Astrocyte (in vitro differentiated cells and primary cell): ENCODE measurements around the gene GPATCH8. TPM values are rescaled to one million over a fixed set of nuclear protein-coding genes. Genes with fewer than 3 reads are reported as not detected.

Experiments used
- DNase-seq: peaks from one replicate; pipeline ENCODE4 v3.0.0-alpha.2; 2010; ENCODE audit warnings: low read depth
- FAIRE-seq: peaks from 2 replicates; lab custom pipeline; 2011; peaks lifted over from hg19 to GRCh38; lab: Jason Lieb, UNC
- H2AFZ ChIP-seq: 2 replicates; pipeline ENCODE4 v1.6.0; 2012; ENCODE audit warnings: low read depth, low read length, inconsistent platforms
- H3K27ac ChIP-seq: 2 replicates; pipeline ENCODE4 v1.5.1; 2011; ENCODE audit warnings: low read depth, low read length, inconsistent platforms
- H3K27me3 ChIP-seq: 2 replicates; pipeline ENCODE4 v1.6.0; 2011; ENCODE audit warnings: low read length, inconsistent platforms; ENCODE audit not compliant: insufficient read depth
- H3K36me3 ChIP-seq: 2 replicates; pipeline ENCODE4 v1.5.1; 2011; ENCODE audit warnings: low read length, inconsistent platforms; ENCODE audit not compliant: insufficient read depth
- H3K4me1 ChIP-seq: 2 replicates; pipeline ENCODE4 v1.5.1; 2011; ENCODE audit warnings: low read length, inconsistent platforms; ENCODE audit not compliant: insufficient read depth
- H3K4me2 ChIP-seq: 2 replicates; pipeline ENCODE4 v1.6.0; 2012; ENCODE audit warnings: low read length, inconsistent platforms
- H3K4me3 ChIP-seq: 2 replicates; pipeline ENCODE4 v1.5.1; 2011; ENCODE audit warnings: low read depth, mild to moderate bottlenecking, low read length, inconsistent platforms; ENCODE audit not compliant: insufficient read depth
- H3K79me2 ChIP-seq: 2 replicates; pipeline ENCODE4 v1.6.0; 2012; ENCODE audit warnings: mild to moderate bottlenecking, low read length, inconsistent platforms; ENCODE audit not compliant: insufficient read depth
- H3K9ac ChIP-seq: 2 replicates; pipeline ENCODE4 v1.6.0; 2012; ENCODE audit warnings: mild to moderate bottlenecking, low read length, inconsistent platforms
- H3K9me3 ChIP-seq: 2 replicates; pipeline ENCODE4 v1.5.1; 2012; ENCODE audit warnings: low read depth, mild to moderate bottlenecking, low read length, inconsistent platforms; ENCODE audit not compliant: insufficient read depth
- H4K20me1 ChIP-seq: 2 replicates; pipeline ENCODE4 v1.6.0; 2012; ENCODE audit warnings: low read length, inconsistent platforms; ENCODE audit not compliant: insufficient read depth
- H3K27ac Mint-ChIP-seq: one replicate; pipeline ENCODE4 v1.8.0; 2021; ENCODE audit warnings: mild to moderate bottlenecking, mixed read lengths; ENCODE audit not compliant: unreplicated experiment
- H3K27me3 Mint-ChIP-seq: one replicate; pipeline ENCODE4 v1.8.0; 2021; ENCODE audit warnings: low read depth, mixed read lengths; ENCODE audit not compliant: unreplicated experiment
- H3K36me3 Mint-ChIP-seq: one replicate; pipeline ENCODE4 v1.8.0; 2021; ENCODE audit warnings: low read depth, mixed read lengths; ENCODE audit not compliant: unreplicated experiment
- H3K4me1 Mint-ChIP-seq: one replicate; pipeline ENCODE4 v1.8.0; 2021; ENCODE audit warnings: low read depth, mixed read lengths; ENCODE audit not compliant: unreplicated experiment
- H3K4me3 Mint-ChIP-seq: one replicate; pipeline ENCODE4 v1.8.0; 2021; ENCODE audit warnings: mild to moderate bottlenecking, moderate library complexity, mixed read lengths; ENCODE audit not compliant: unreplicated experiment
- H3K9me3 Mint-ChIP-seq: one replicate; pipeline ENCODE4 v1.8.0; 2021; ENCODE audit warnings: mild to moderate bottlenecking, mixed read lengths; ENCODE audit not compliant: unreplicated experiment
- EZH2 ChIP-seq: IDR thresholded peaks from 2 replicates; pipeline ENCODE4 v1.6.1; 2012; ENCODE audit warnings: mild to moderate bottlenecking, low read length, inconsistent platforms; ENCODE audit not compliant: insufficient read depth
- total RNA-seq: library from RNA; stranded (reverse); gene quantifications from 2 replicates; pipeline ENCODE4 v1.2.1, GENCODE V29; 2021
- TF ChIP-seq, protein P1 (sequence below): IDR thresholded peaks from 2 replicates; pipeline ENCODE4 v1.5.1; 2011; ENCODE audit warnings: low read depth, mild to moderate bottlenecking, inconsistent platforms, low read length, moderate library complexity; ENCODE audit not compliant: insufficient read depth

GPATCH8 gene
- total RNA-seq, 1 donor from 2014 or later: 43.3 TPM

DNA sequence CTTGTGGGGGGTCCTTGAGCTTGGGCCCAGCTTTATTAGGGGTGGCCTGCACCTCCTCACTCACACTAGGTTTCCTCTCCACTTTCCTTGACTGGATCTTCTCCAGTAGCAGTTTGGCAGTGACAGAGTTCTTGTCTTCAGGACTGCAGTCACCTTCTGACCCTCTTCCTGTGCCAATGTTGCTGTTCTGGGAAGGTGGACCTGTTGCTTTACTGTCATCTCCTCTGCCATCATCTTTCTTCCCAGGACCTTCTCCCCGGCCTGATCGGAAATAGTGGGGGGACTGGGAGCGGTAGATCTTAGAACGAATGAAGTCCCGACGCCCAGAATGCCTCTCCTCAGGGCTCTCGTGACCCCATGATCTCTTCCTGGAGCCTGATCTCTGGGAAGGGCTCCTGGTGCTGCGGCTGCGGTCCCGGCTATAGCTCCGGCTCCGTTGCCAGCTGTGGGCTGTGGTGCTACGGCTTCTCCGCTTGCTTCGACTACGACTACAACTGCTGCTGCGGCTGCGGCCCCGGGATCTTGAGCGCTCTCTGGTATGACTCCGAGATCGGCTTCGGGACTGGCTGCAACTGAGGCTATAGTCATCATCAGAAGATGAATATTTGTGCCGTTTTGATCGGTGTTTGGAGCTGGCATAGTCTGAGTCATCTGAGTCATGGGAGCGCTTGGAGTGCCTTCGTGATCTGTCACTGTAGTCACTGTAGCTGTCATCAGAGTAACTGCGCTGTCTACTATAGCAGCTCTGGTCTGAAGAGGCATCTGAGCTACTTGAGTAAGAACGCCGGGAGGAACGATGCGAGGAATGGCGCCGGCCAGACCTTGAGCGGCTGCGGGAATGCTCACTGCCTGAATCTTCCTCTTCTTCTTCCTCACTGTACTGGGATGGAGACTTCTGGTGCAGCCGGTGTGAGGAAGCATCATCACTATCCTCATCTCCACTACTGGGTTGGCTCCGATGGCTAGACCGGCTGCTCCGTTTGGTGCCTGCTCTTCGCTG is 104.2 kb downstream of the GPATCH8 start:
- FAIRE-seq: no peak
- no peaks in the 10 kb centered on the region for H3K27me3 Mint-ChIP-seq
- peaks cover 16% of the 10 kb centered on the region for H4K20me1 ChIP-seq
- H3K9ac ChIP-seq: no peak overlapping the region
- no peaks in the 10 kb centered on the region for H3K27me3 ChIP-seq
- no peak overlapping the region for H3K27ac Mint-ChIP-seq
- TF ChIP-seq, protein P1, sequence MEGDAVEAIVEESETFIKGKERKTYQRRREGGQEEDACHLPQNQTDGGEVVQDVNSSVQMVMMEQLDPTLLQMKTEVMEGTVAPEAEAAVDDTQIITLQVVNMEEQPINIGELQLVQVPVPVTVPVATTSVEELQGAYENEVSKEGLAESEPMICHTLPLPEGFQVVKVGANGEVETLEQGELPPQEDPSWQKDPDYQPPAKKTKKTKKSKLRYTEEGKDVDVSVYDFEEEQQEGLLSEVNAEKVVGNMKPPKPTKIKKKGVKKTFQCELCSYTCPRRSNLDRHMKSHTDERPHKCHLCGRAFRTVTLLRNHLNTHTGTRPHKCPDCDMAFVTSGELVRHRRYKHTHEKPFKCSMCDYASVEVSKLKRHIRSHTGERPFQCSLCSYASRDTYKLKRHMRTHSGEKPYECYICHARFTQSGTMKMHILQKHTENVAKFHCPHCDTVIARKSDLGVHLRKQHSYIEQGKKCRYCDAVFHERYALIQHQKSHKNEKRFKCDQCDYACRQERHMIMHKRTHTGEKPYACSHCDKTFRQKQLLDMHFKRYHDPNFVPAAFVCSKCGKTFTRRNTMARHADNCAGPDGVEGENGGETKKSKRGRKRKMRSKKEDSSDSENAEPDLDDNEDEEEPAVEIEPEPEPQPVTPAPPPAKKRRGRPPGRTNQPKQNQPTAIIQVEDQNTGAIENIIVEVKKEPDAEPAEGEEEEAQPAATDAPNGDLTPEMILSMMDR: no peak
- TF ChIP-seq EZH2: no peak
- peak; percentile 3 for DNase-seq
- H3K4me2 ChIP-seq: no peak overlapping the region
- no peaks in the 10 kb centered on the region for H3K79me2 ChIP-seq
- no peaks in the 10 kb centered on the region for H3K4me1 Mint-ChIP-seq
- peaks cover 30% of the 10 kb centered on the region for H3K36me3 ChIP-seq
- no peaks in the 10 kb centered on the region for H3K9me3 Mint-ChIP-seq
- no peaks in the 10 kb centered on the region for H3K9me3 ChIP-seq
- no peaks in the 10 kb centered on the region for H3K4me1 ChIP-seq
- H3K27ac ChIP-seq: no peak overlapping the region
- H3K36me3 Mint-ChIP-seq: peaks cover 24% of the 10 kb centered on the region
- H3K4me3 ChIP-seq: no peak overlapping the region
- no peak overlapping the region for H3K4me3 Mint-ChIP-seq
- H2AFZ ChIP-seq: no peak overlapping the region

DNA sequence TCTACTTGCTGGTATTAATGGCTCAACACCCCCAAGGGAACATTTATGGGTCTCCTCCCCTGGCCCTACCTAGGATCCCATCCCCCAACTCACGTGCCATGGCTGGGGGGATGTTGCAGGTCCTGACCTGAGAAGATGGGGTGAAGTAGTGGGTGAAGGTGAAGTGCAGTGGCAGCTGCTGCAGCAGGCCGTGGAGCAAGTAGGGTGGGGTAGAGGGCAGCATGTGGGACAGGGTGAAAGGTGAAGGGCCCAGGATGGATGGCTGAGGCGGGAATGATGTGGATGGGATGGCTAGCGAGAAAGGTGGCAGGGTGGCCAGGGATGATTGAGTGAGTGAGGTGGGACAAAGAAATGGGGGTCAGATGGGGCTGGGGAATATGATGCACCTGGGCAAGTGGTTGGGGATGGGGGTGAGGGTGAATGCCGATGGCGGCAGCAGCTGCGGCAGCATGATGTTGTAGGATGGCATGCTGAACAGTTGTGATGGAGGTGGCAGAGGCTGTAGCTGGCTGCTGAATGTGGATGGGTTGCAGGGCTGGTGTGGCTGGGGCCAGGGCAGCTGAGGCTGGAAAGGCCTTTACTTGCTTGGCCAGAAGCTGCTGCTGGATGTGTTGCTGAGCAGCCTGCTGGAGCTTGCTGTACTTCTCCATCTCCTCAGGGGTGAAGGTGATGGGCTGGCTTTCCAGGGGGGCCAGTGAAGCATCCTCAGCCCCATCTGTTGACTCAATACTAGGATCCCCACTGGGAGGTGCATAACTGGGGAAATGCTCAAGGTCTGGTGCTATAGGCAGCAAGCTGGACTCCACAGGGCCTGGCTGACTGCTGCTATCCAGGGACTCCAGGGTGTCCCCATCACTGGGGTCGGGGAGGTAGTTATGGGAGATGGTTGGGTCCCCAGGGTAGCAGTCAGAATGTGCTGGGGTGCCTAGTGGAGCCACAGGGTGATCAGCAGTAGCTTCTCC is 105.4 kb downstream of the GPATCH8 start:
- peaks cover 30% of the 10 kb centered on the region for H3K36me3 ChIP-seq
- no peak overlapping the region for H3K4me2 ChIP-seq
- peaks cover 4% of the 10 kb centered on the region for H3K4me1 ChIP-seq
- no peak overlapping the region for H3K4me3 Mint-ChIP-seq
- no peak overlapping the region for H2AFZ ChIP-seq
- no peak overlapping the region for H3K9ac ChIP-seq
- no peaks in the 10 kb centered on the region for H3K79me2 ChIP-seq
- no peak overlapping the region for H3K27ac Mint-ChIP-seq
- H3K4me1 Mint-ChIP-seq: no peaks in the 10 kb centered on the region
- H3K9me3 ChIP-seq: no peaks in the 10 kb centered on the region
- no peak overlapping the region for H3K4me3 ChIP-seq
- DNase-seq: no peak
- H3K9me3 Mint-ChIP-seq: no peaks in the 10 kb centered on the region
- H3K27me3 Mint-ChIP-seq: no peaks in the 10 kb centered on the region
- H3K27me3 ChIP-seq: no peaks in the 10 kb centered on the region
- TF ChIP-seq EZH2: no peak
- TF ChIP-seq, protein P1: no peak
- H3K27ac ChIP-seq: no peak overlapping the region
- H3K36me3 Mint-ChIP-seq: peaks cover 24% of the 10 kb centered on the region
- H4K20me1 ChIP-seq: peaks cover 16% of the 10 kb centered on the region
- no peak for FAIRE-seq
